Measurements from ENCODE around the gene GGT6. TPM values are rescaled to one million over a fixed set of nuclear protein-coding genes. Genes with fewer than 3 reads are reported as not detected.

The GGT6 gene
- total and polyA plus RNA-seq, 3 donors from 2014 or later, result 2.5 to 5.9 (median 3.8) TPM

DNA sequence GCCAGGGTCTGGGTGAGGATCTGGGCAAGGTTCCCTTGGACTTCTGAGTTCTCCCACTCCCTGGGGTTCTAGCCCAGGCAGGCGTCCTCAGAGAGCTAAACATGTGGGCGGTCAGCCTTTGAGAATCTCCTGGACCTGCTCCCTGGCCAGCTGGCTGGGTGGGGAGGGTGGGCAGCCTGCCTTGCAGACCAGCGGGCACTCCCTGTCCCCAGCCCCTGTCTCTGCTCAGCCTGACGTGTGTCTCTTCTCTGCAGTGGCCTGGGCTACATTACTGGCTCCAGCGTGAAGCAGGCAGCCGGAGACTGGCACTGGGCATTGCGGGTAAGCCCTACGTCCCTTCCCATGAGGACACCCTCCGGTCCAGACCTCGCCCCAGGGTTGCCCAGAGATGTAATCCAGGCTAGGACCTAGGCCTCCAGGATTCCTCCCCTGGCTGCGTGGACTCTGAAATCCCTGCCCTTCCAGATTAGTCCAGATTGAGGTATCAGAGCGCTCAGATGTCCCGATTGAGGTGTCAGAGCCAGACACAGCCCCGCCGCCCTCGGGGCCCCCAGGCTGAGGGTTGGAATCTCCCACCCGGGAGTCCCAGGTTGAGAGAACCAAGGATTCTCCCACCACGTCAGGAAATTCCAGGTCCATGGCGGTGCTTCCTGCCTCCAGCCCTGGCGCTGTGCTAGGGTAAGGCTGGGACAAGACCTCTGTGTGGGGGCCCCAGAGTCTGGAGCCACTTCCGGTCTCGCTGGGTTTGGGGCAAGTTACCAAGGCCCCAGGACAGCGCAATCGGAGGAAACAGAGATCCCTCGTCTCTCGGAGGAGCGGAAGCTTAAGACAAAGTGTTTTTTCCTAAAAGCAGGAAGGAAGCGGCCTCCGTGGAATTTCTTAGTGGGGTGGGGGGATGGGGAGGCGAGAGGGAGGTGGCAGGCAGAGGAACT lies 29.3 kb downstream of the GGT6 start:
- TF ChIP-seq, protein P1, sequence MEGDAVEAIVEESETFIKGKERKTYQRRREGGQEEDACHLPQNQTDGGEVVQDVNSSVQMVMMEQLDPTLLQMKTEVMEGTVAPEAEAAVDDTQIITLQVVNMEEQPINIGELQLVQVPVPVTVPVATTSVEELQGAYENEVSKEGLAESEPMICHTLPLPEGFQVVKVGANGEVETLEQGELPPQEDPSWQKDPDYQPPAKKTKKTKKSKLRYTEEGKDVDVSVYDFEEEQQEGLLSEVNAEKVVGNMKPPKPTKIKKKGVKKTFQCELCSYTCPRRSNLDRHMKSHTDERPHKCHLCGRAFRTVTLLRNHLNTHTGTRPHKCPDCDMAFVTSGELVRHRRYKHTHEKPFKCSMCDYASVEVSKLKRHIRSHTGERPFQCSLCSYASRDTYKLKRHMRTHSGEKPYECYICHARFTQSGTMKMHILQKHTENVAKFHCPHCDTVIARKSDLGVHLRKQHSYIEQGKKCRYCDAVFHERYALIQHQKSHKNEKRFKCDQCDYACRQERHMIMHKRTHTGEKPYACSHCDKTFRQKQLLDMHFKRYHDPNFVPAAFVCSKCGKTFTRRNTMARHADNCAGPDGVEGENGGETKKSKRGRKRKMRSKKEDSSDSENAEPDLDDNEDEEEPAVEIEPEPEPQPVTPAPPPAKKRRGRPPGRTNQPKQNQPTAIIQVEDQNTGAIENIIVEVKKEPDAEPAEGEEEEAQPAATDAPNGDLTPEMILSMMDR (IDR thresholded peaks at IDR 0.05), result no peak
- TF ChIP-seq POLR2A (IDR thresholded peaks at IDR 0.05), result no peak
- DNase-seq, result no peak
- Histone ChIP-seq H3K27ac (no peak overlapping the region), H3K9me3 (no peaks in the 10 kb centered on the region), H3K4me1 (peaks cover 17% of the 10 kb centered on the region), H3K27me3 (no peaks in the 10 kb centered on the region), H3K4me3 (no peak overlapping the region), H3K36me3 (ENCODE audit: low read depth, missing control alignments) (no peaks in the 10 kb centered on the region)
- intact Hi-C loops (cut with DNase I; ENCODE audit: low total_unique reads), result no loop called here
- 78 to 80% methylated on average over 13 to 30 of the region's 30 CpGs for WGBS, 2 donors

DNA sequence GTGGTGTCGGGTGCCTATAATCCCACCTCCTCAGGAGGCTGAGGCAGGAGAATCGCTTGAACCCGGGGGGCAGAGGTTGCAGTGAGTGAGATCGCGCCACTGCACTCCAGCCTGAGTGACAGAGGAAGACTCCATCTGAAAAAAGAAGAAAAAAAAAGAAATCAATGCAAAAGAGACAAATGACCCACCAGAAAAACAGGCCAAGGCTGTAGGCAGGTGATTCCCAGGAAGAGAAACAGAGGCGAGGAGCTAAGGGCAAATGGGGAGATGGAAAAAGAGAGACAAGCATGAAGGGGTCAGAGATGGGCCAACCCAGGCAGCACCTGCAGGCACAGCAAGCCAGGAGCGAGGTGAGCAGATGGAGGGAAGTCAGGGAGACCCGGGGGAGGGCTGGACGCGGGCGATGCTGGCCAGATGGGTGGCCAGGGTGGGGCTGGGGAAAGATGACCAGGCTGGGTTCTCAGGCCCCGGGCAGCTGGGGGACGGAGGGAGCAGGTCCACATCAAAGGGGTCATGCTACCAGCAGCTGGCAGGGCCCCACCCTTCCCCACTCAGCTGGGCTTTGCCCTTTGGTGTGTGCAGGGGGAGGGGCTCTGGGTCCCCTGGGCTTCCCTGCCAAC lies 30.7 kb downstream of the GGT6 start:
- intact Hi-C loops (cut with DNase I; ENCODE audit: low total_unique reads), result no loop called here
- Histone ChIP-seq H3K27me3 (no peaks in the 10 kb centered on the region), H3K4me3 (no peak overlapping the region), H3K4me1 (peaks cover 10% of the 10 kb centered on the region), H3K36me3 (ENCODE audit: low read depth, missing control alignments) (no peaks in the 10 kb centered on the region), H3K9me3 (no peaks in the 10 kb centered on the region), H3K27ac (no peak overlapping the region)
- WGBS, 2 donors, result 87% methylated on average over 13 of the region's 13 CpGs
- DNase-seq, result no peak
- TF ChIP-seq, protein P1 (IDR thresholded peaks at IDR 0.05), result no peak
- TF ChIP-seq POLR2A (IDR thresholded peaks at IDR 0.05), result no peak

DNA sequence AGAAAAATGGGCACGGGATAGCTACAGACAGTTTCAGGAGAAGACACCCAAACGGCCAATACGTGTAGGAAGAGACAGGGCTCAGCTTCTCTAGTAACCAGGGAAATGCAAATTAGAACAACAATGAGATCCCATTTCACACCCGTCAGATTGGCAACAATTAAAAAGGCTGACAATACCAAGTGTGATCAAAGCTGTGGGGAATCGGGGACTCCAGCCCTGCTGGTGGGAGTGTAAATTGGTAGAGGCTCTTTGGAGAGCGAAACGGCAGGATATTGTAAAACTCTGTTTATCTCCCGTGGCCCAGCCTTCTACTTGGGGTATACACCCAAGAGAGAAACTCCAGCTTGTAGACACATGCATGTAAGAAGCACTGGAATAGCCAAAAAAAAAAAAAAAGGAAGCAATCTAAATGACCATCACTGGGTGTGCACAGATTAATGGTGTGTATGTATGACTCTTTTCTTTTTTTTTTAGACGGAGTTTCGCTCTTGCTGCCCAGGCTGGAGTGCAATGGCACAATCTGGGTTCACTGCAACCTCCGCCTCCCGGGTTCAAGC lies 32.7 kb downstream of the GGT6 start:
- 63 to 65% methylated on average over 12 of the region's 12 CpGs for WGBS, 2 donors
- Histone ChIP-seq H3K27me3 (no peaks in the 10 kb centered on the region), H3K36me3 (ENCODE audit: low read depth, missing control alignments) (no peaks in the 10 kb centered on the region), H3K27ac (no peak overlapping the region), H3K4me3 (no peak overlapping the region), H3K4me1 (no peaks in the 10 kb centered on the region), H3K9me3 (no peaks in the 10 kb centered on the region)
- TF ChIP-seq, protein P1 (IDR thresholded peaks at IDR 0.05), result no peak
- TF ChIP-seq POLR2A (IDR thresholded peaks at IDR 0.05), result no peak
- intact Hi-C loops (cut with DNase I; ENCODE audit: low total_unique reads), result no loop called here
- DNase-seq, result no peak

DNA sequence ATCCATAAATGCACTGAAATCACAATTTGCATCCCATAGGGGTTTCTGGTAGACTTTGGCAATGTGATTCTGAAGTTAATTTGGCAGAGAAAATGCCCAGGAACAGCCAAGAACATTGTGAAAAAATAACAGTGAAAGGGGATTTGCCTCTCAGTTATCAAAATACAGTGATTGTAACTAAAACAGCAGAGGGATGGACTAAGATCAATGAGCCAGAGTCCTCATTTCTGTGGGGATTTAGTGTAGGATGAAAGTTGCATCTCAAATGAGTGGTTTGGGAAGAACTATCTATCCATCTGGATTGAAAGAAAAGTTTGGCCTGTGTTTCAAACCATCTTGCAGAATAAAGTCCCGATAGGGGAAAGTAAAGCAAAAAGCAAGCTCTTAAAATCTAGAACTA lies 33.2 kb downstream of the GGT6 start:
- Histone ChIP-seq H3K4me3 (no peak overlapping the region), H3K27ac (no peak overlapping the region), H3K36me3 (ENCODE audit: low read depth, missing control alignments) (no peaks in the 10 kb centered on the region), H3K9me3 (no peaks in the 10 kb centered on the region), H3K4me1 (no peaks in the 10 kb centered on the region), H3K27me3 (no peaks in the 10 kb centered on the region)
- no peak for TF ChIP-seq POLR2A (IDR thresholded peaks at IDR 0.05)
- TF ChIP-seq, protein P1 (IDR thresholded peaks at IDR 0.05), result no peak
- WGBS, 2 donors, result 30 to 60% methylated on average over 1 of the region's 1 CpG
- DNase-seq, result no peak
- intact Hi-C loops (cut with DNase I; ENCODE audit: low total_unique reads), result no loop called here
